Rectal smooth muscle tissue (tissue), 1 donor: ENCODE data around the gene E2F2.

Experiments
- H3K27ac ChIP-seq: one replicate; pipeline ENCODE4 v1.7.0; 2013; ENCODE audit warnings: low read depth, low read length, inconsistent platforms
- H3K27me3 ChIP-seq: one replicate; pipeline ENCODE4 v1.7.0; 2013; ENCODE audit warnings: low read length; ENCODE audit not compliant: control insufficient read depth, insufficient read depth
- H3K36me3 ChIP-seq: one replicate; pipeline ENCODE4 v1.7.0; 2013; ENCODE audit warnings: low read length; ENCODE audit not compliant: control insufficient read depth, insufficient read depth
- H3K4me1 ChIP-seq: one replicate; pipeline ENCODE4 v1.7.0; 2013; ENCODE audit warnings: low read length; ENCODE audit not compliant: control insufficient read depth, insufficient read depth
- H3K4me3 ChIP-seq: one replicate; pipeline ENCODE4 v1.7.0; 2013; ENCODE audit warnings: low read length
- H3K9ac ChIP-seq: one replicate; pipeline ENCODE4 v1.7.0; 2013; ENCODE audit warnings: low read length

E2F2 gene

DNA sequence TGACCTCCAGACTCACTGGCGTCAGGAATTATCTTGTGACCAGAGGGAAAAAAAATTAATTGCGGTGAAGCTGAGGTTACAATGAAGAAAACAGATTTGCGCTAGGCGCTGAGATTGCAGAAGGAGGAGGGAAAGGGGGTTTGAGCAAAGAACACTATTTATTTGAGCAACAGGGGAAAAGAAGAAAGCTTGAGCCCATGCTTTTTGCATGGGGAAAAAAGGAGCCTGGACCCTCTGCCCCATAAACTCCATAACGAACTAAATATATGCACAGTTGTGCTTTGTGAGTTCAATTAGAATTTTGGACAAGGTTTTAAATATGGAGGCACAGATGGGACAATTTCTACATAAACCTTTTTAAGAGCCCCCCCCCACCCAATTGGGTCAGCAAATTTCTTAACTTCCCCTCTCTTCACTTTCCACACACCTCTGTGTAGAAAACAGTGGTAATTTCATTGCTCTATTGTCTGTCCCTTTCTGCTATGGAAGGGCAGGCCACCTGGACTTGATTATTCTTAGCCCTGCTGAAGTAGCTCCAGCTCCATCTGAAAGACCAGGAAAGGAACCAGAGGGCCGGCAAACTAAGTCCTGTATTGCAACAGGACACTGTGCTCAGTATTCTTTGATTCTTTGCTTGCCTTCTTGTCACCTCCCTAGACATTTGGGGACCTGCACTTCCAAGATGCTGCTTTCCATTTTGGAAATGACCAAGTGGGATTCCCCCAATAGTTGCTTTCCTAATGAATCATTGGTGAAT lies 29.1 kb upstream of the E2F2 start:
- peaks cover 28% of the 10 kb centered on the region for H3K4me1 ChIP-seq
- H3K27ac ChIP-seq = peak overlapping the region; percentile 90
- no peaks in the 10 kb centered on the region for H3K36me3 ChIP-seq
- peak overlapping the region; percentile 94 for H3K4me3 ChIP-seq
- peak overlapping the region; percentile 43 for H3K9ac ChIP-seq
- H3K27me3 ChIP-seq = no peaks in the 10 kb centered on the region

DNA sequence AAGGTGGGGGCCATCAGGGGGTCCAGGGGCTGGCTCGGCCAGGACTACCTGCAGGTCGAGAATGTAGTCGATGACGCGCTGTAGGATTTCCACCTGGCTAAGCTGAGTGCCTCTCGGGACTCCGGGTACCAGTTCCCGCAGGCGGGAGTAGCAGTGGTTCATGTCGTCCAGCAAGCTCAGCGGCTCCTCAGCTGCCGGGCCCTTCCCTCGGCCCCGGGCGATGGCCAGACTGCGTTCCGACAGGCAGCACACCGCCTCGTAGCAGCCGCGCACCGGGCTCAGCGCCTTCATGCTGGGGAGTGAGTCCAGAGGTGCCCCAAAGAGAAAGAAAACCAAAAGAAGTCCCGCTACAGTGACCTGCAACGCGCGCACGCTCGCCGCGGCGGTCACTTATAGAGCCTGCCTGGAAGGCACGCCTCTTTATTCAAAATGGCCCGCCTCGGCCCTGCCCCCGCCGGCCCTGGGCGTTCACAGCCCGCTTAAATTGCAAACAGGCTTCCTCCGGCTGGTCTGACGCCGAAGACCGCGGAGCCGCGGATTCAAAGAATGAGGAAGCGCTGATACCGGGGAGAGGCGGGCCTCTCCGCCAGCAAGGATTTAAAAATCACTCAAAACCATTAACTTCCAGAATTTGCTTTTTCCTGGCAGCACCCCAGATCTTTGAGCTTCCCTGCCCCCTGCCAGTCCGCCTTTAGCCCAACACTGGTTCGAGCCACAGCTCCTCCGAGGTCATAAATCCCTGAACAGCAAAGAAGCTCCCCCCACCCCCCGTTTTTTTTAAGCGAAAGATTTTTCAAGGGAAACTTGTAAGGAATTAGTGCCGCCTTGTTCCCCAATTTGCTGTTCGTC lies 28.3 kb upstream of the E2F2 start, which contains the start of gene ID3:
TSS of gene ID3 (minus strand) at position 366 of the 849 bp plus-strand sequence. CDS start at position 291, 75 bp downstream.
- peak within 1 kb of the TSS; percentile 94 for H3K4me3 ChIP-seq
- H3K27ac ChIP-seq = peak within 1 kb of the TSS; percentile 90
- H3K36me3 ChIP-seq = no peaks in the 10 kb centered on the region
- H3K27me3 ChIP-seq = no peaks in the 10 kb centered on the region
- peaks cover 28% of the 10 kb centered on the region for H3K4me1 ChIP-seq
- peak within 1 kb of the TSS; percentile 43 for H3K9ac ChIP-seq

- H3K9ac ChIP-seq = peak overlapping the region; percentile 41
- H3K36me3 ChIP-seq = no peaks in the 10 kb centered on the region
- H3K27ac ChIP-seq = peak overlapping the region; percentile 90
- peak overlapping the region; percentile 94 for H3K4me3 ChIP-seq
- peaks cover 30% of the 10 kb centered on the region for H3K4me1 ChIP-seq
- no peaks in the 10 kb centered on the region for H3K27me3 ChIP-seq
These were observed 27.8 kb upstream of the E2F2 start for GRCh38 chr1:23558872-23559135.

- peak overlapping the region; percentile 94 for H3K4me3 ChIP-seq
- H3K9ac ChIP-seq = peak overlapping the region; percentile 41
- peaks cover 32% of the 10 kb centered on the region for H3K4me1 ChIP-seq
- H3K27ac ChIP-seq = peak overlapping the region; percentile 90
- no peaks in the 10 kb centered on the region for H3K27me3 ChIP-seq
- H3K36me3 ChIP-seq = no peaks in the 10 kb centered on the region
These were observed 27.3 kb upstream of the E2F2 start for GRCh38 chr1:23558140-23558871.

DNA sequence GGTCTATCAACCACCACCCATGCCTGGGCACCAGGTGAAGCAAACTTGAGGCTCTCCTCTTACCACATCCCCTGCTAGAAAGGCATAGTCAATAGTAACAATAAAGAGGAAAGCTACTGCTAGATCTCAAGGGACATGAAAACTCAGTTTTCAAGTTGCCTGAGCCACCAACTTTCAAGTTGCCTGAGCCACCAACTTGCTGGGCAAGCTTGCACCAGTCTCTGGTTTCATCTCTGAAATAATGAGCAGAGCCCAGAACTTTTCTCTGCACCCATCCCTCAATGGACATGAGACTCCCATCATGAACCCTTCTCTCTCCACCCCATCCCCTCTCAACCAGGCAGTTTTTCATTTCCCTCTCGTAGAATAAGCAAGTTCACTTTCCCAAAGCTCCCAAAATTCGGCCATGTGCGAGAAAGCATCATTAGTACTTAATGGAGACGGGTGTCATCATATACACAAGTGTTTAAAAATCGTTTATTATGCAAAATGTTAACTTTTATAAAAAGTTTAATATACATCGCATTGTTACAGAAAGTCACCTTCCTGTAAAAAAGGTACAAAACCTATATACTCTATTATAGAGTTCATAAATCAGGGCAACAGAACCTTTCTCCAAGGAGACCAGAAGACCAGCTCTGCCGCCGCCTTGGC lies 26.6 kb upstream of the E2F2 start:
- peak overlapping the region; percentile 94 for H3K4me3 ChIP-seq
- no peaks in the 10 kb centered on the region for H3K27me3 ChIP-seq
- peaks cover 28% of the 10 kb centered on the region for H3K4me1 ChIP-seq
- no peaks in the 10 kb centered on the region for H3K36me3 ChIP-seq
- peak overlapping the region; percentile 52 for H3K9ac ChIP-seq
- H3K27ac ChIP-seq = peak overlapping the region; percentile 90

- H3K36me3 ChIP-seq = no peaks in the 10 kb centered on the region
- H3K4me1 ChIP-seq = peaks cover 26% of the 10 kb centered on the region
- no peaks in the 10 kb centered on the region for H3K27me3 ChIP-seq
- peak overlapping the region; percentile 94 for H3K4me3 ChIP-seq
- H3K27ac ChIP-seq = peak overlapping the region; percentile 24
- H3K9ac ChIP-seq = peak overlapping the region; percentile 52
These were observed 25.8 kb upstream of the E2F2 start for GRCh38 chr1:23556635-23557470.

DNA sequence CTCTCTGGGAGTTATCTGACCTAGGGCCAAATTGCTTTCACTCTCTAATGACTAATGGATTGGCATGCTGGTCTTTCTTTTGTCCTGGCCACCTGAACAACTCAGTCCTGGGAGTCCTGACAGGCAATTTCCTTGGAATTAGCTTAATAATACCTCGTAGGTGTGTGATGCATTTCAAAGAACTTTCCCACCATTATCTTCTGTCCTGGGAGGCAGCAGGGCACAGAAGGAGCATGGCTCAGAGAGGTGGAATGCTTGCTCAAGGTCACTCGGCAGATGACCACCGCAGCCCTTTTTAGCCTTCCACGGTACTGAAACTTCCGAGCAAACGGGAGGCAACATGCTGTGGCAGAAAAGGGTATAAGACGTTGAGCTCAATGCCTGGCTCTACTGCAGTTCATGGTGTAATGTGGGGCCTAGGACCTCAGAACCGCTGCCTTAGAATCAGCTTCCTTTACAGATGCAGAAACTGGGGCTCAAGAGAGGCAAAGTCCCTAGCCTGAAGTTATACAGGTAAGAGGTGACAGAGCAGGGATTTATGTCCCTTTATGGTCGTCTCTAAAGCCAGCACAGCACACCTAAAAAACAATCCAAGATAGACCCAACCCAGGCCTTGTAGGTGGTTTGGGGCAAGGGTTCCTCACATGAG lies 25.1 kb upstream of the E2F2 start:
- H3K4me1 ChIP-seq = peaks cover 18% of the 10 kb centered on the region
- H3K27ac ChIP-seq = peak overlapping the region; percentile 73
- H3K4me3 ChIP-seq = peak overlapping the region; percentile 94
- H3K27me3 ChIP-seq = no peaks in the 10 kb centered on the region
- H3K9ac ChIP-seq = no peak overlapping the region
- H3K36me3 ChIP-seq = no peaks in the 10 kb centered on the region

- Histone ChIP-seq H3K4me1 (peaks cover 12% of the 10 kb centered on the region), H3K36me3 (no peaks in the 10 kb centered on the region), H3K4me3 (peak overlapping the region; percentile 94), H3K27ac (peak overlapping the region; percentile 73), H3K27me3 (no peaks in the 10 kb centered on the region), H3K9ac (peak overlapping the region; percentile 59)
These were observed 24.4 kb upstream of the E2F2 start for GRCh38 chr1:23555270-23555985.

DNA sequence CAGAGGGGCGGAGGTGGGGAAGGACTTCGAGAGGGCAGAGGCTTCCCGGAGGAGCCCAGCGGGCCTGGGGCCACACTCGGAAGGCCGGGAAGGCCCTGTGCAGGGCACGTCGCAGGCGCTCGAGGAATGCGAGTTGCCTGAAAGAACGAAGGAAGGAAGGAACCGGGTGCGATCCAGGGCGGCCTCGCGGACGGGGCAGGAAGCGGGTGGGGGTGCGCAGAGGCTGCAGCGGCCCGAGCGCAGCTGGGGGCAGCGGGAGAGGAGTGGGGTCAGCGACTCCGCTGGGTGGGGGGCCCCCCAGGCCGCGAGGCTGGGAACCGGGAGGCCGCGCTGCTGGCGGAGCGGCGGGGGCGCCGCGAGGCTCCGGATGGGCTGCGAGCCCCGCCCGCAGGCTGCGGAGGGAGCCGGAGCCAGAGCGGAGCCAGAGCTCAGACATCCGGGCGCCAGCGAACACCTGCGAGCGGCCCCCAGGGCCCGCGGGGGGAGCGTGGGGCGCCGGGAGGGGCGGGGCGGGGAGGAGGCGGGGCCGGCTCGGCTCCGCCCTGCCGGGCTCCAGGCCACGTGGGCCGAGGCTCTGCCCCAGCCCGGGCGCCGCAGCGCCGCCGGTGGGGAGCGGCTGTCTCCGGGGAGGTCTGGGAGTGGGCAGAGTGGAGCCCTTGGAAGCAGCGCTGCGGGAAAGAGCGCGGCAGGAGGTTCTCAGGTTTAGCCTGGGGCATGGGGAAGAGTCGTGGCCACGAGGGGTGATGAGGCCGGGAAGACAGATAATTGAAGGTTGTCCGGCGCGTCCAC lies 23.6 kb upstream of the E2F2 start:
- Histone ChIP-seq H3K4me1 (peaks cover 4% of the 10 kb centered on the region), H3K27me3 (no peaks in the 10 kb centered on the region)

DNA sequence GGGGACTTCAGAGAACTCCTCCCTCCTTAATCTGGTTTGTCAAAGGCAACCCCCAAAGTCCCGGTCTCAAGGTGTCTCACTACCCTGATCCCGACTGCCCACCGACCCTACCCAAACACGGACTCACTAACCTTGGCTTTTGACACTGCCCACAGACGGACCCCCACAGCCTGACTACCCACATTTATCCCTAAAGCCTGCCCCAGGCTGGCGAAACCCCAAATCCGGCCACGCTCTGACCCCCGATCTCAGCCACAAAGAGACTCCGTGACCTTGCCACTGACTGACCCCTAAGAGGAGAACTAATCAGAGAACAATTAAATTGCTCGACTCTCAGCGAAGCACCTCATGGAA lies 23.1 kb upstream of the E2F2 start:
- Histone ChIP-seq H3K36me3 (no peaks in the 10 kb centered on the region), H3K4me3 (peak overlapping the region; percentile 62), H3K27ac (peak overlapping the region; percentile 81), H3K27me3 (no peaks in the 10 kb centered on the region), H3K4me1 (peaks cover 4% of the 10 kb centered on the region), H3K9ac (peak overlapping the region; percentile 78)

More for the DNA sequence above, 23.6 kb upstream of the E2F2 start:
- peak overlapping the region; percentile 81 for H3K27ac ChIP-seq
- no peaks in the 10 kb centered on the region for H3K36me3 ChIP-seq
- peak overlapping the region; percentile 78 for H3K9ac ChIP-seq
- peak overlapping the region; percentile 80 for H3K4me3 ChIP-seq
